Ovary (tissue), 3 donors: Measurements from ENCODE around the gene CCDC157.

Experiments used
- EP300 ChIP-seq: sonication (generic); formaldehyde crosslinking; IDR thresholded peaks from one replicate; pipeline ENCODE4 v1.6.1; 2017; ENCODE audit warnings: antibody characterized with exemption
- POLR2A ChIP-seq: fragments of 450-650 bp; IDR thresholded peaks from one replicate; pipeline ENCODE4 v1.6.1; 2017; ENCODE audit warnings: antibody characterized with exemption, mild to moderate bottlenecking, moderate library complexity
- TF ChIP-seq, protein P1 (sequence below), 3 donors: fragments of 450-650 bp in 2 of 3; fragments of 200-600 bp in 1 of 3; IDR thresholded peaks; one replicate each; pipeline versions ENCODE4 v1.5.1 to v1.8.0; 2016 to 2022; ENCODE audit warnings: antibody characterized with exemption in 3 of 3, mild to moderate bottlenecking in 1 of 3
- donor health status: DM: no; HTN: no; CAD: no.

DNA sequence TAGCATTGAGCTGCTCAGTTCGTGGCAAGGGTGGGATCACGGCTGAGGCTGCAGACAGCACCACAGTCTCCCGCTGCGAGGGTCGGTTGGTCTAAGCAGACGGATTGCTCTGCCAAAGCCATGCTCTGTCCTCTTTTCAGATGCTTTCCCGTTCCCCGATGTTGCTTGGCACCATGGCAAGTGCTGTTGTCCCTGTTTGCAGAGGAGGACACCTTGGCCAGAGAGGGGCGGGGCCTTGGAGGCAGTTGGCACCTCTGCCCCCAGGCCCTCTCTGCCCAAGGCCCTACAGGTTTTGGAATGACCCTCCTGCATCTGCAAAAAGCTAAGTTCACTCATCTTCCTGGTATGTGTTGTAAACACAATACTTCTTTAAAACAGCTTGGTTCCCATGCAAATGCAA is 11.6 kb downstream of the CCDC157 start:
- TF ChIP-seq, protein P1, sequence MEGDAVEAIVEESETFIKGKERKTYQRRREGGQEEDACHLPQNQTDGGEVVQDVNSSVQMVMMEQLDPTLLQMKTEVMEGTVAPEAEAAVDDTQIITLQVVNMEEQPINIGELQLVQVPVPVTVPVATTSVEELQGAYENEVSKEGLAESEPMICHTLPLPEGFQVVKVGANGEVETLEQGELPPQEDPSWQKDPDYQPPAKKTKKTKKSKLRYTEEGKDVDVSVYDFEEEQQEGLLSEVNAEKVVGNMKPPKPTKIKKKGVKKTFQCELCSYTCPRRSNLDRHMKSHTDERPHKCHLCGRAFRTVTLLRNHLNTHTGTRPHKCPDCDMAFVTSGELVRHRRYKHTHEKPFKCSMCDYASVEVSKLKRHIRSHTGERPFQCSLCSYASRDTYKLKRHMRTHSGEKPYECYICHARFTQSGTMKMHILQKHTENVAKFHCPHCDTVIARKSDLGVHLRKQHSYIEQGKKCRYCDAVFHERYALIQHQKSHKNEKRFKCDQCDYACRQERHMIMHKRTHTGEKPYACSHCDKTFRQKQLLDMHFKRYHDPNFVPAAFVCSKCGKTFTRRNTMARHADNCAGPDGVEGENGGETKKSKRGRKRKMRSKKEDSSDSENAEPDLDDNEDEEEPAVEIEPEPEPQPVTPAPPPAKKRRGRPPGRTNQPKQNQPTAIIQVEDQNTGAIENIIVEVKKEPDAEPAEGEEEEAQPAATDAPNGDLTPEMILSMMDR (IDR thresholded peaks at IDR 0.05), result no peak
- no peak for TF ChIP-seq POLR2A
- no peak for TF ChIP-seq EP300
